Measurements from ENCODE around the gene LCP1.

Gene LCP1

GRCh38 chr13:46085737-46086136 lies 96.2 kb downstream of the LCP1 start:
- no peak overlapping the region for H3K4me3 ChIP-seq (replicated peaks; ENCODE audit: insufficient read depth, low read length)
- H3K27ac ChIP-seq (replicated peaks): no peak overlapping the region
- DNase-seq (ENCODE audit: low read depth in 1 of 2, low spot score in 1 of 2): no peak
- TF ChIP-seq SPI1 (IDR thresholded peaks at IDR 0.05; ENCODE audit: borderline replicate concordance, low read depth): no peak
- TF ChIP-seq REST (IDR thresholded peaks at IDR 0.05; ENCODE audit: insufficient replicate concordance, low read depth): no peak
- no peak for TF ChIP-seq CTCF (IDR thresholded peaks at IDR 0.05; ENCODE audit: insufficient read depth, low read length)
- TF ChIP-seq GABPA (IDR thresholded peaks at IDR 0.05; ENCODE audit: low read depth): no peak
- no peak for TF ChIP-seq POLR2AphosphoS5 (IDR thresholded peaks at IDR 0.05; ENCODE audit: low read depth)
- H3K27me3 ChIP-seq (ENCODE audit: insufficient read depth, poor library complexity, severe bottlenecking): no peaks in the 10 kb centered on the region

DNA sequence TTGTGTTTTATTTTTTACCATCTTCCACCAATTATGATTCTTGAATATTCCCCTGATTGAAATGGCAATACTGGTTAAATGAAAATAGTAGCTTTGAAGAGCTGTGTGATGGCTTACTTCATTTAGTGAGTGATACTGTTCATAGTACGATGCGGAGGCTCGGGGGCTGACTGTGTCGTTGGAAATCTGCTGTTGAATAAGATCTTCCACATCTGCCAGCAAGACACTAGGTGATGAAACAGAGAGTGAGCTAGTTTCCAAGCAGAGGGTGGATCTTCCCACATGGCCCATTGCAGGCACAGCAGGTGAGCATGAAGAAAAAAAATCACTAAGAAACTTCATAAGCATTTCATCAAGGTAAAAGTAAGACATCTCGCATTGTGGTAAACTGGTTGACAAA lies 99.7 kb downstream of the LCP1 start:
- TF ChIP-seq POLR2AphosphoS5 (IDR thresholded peaks at IDR 0.05; ENCODE audit: low read depth) (no peak), GABPA (IDR thresholded peaks at IDR 0.05; ENCODE audit: low read depth) (no peak), CTCF (IDR thresholded peaks at IDR 0.05; ENCODE audit: insufficient read depth, low read length) (no peak), SPI1 (IDR thresholded peaks at IDR 0.05; ENCODE audit: borderline replicate concordance, low read depth) (no peak), REST (IDR thresholded peaks at IDR 0.05; ENCODE audit: insufficient replicate concordance, low read depth) (no peak)
- H3K27ac ChIP-seq (replicated peaks): no peak overlapping the region
- H3K27me3 ChIP-seq (ENCODE audit: insufficient read depth, poor library complexity, severe bottlenecking): no peaks in the 10 kb centered on the region
- no peak for DNase-seq (ENCODE audit: low read depth in 1 of 2, low spot score in 1 of 2)
- H3K4me3 ChIP-seq (replicated peaks; ENCODE audit: insufficient read depth, low read length): no peak overlapping the region

GRCh38 chr13:46079770-46080169 lies 102.2 kb downstream of the LCP1 start:
- H3K4me3 ChIP-seq (replicated peaks; ENCODE audit: insufficient read depth, low read length): no peak overlapping the region
- no peak for TF ChIP-seq SPI1 (IDR thresholded peaks at IDR 0.05; ENCODE audit: borderline replicate concordance, low read depth)
- no peak for TF ChIP-seq CTCF (IDR thresholded peaks at IDR 0.05; ENCODE audit: insufficient read depth, low read length)
- no peak for TF ChIP-seq GABPA (IDR thresholded peaks at IDR 0.05; ENCODE audit: low read depth)
- TF ChIP-seq REST (IDR thresholded peaks at IDR 0.05; ENCODE audit: insufficient replicate concordance, low read depth): no peak
- no peak for TF ChIP-seq POLR2AphosphoS5 (IDR thresholded peaks at IDR 0.05; ENCODE audit: low read depth)
- no peaks in the 10 kb centered on the region for H3K27me3 ChIP-seq (ENCODE audit: insufficient read depth, poor library complexity, severe bottlenecking)
- no peak overlapping the region for H3K27ac ChIP-seq (replicated peaks)
- no peak for DNase-seq (ENCODE audit: low read depth in 1 of 2, low spot score in 1 of 2)

Data from HL-60 (cell line).